Astrocyte of the cerebellum (primary cell): ENCODE measurements around the gene ZNF324.
A peak's percentile ranks its signal among the peaks of the same experiment; 100 is the strongest.

Experiments
- DNase-seq: peaks from one replicate; pipeline ENCODE4 v3.0.0-alpha.2; 2011; ENCODE audit warnings: low read depth
- H3K4me3 ChIP-seq: 2 replicates; pipeline ENCODE4 v1.5.1; 2011; ENCODE audit warnings: mild to moderate bottlenecking, low read depth, low read length, moderate library complexity
- CTCF ChIP-seq: IDR thresholded peaks from 2 replicates; pipeline ENCODE4 v1.5.1; 2012; ENCODE audit warnings: low read length, low read depth, moderate library complexity, mild to moderate bottlenecking; ENCODE audit errors: missing control alignments
- in situ Hi-C: cut with HindIII; loops from 2 replicates; pipeline ENCODE4 v1.10.0; 2017; ENCODE audit warnings: low sequenced_read_pairs

The ZNF324 gene

GRCh38 chr19:58450856-58451357 is 16.0 kb upstream of the ZNF324 start:
- H3K4me3 ChIP-seq, result peak overlapping the region; percentile 80
- no peak for DNase-seq
- in situ Hi-C loops, result no loop called here
- TF ChIP-seq CTCF, result no peak

- in situ Hi-C loops, result no loop called here
- no peak for TF ChIP-seq CTCF
- peak within 1 kb of the TSS; percentile 80 for H3K4me3 ChIP-seq
- peak; percentile 78 for DNase-seq
Measured at GRCh38 chr19:58451358-58452101, 15.3 kb upstream of the ZNF324 start, which contains the start of gene ZNF324B. Gene ZNF324B (plus strand): TSS chr19:58451622. CDS start chr19:58453702, 2,080 bp downstream.

- DNase-seq, result no peak
- in situ Hi-C loops, result no loop called here
- no peak overlapping the region for H3K4me3 ChIP-seq
- TF ChIP-seq CTCF, result no peak
Measured at GRCh38 chr19:58453743-58454142, 13.1 kb upstream of the ZNF324 start.

GRCh38 chr19:58455306-58455705 is 11.6 kb upstream of the ZNF324 start:
- in situ Hi-C loops, result no loop called here
- no peak for TF ChIP-seq CTCF
- no peak overlapping the region for H3K4me3 ChIP-seq
- no peak for DNase-seq

- in situ Hi-C loops, result no loop called here
- TF ChIP-seq CTCF, result no peak
- no peak overlapping the region for H3K4me3 ChIP-seq
- DNase-seq, result no peak
Measured at GRCh38 chr19:58456111-58456510, 10.8 kb upstream of the ZNF324 start.

- no peak overlapping the region for H3K4me3 ChIP-seq
- in situ Hi-C loops, result no loop called here
- TF ChIP-seq CTCF, result no peak
- DNase-seq, result no peak
Measured at GRCh38 chr19:58460039-58460438, 6.8 kb upstream of the ZNF324 start.
